Measurements from ENCODE around the gene C17orf75.
"Not testable (repeated sequence)": the region's sequence is repeated elsewhere in the genome, so short reads cannot be mapped to it uniquely, and the experiment has no call there.

C17orf75 gene

GRCh38 chr17:32341857-32342602, at the start of gene C17orf75:
C17orf75 (minus strand) TSS chr17:32342173; CDS start chr17:32342139, 34 bp downstream.
- peak; percentile 69 for DNase-seq (ENCODE audit: low read depth)

- no peak for DNase-seq (ENCODE audit: low read depth)
Measured at GRCh38 chr17:32388613-32389459, 46.9 kb upstream of the C17orf75 start.

- not testable (repeated sequence) for DNase-seq (ENCODE audit: low read depth)
Measured at GRCh38 chr17:32388128-32388527, 46.2 kb upstream of the C17orf75 start.

GRCh38 chr17:32386844-32387243, 44.9 kb upstream of the C17orf75 start:
- no peak for DNase-seq (ENCODE audit: low read depth)

- no peak for DNase-seq (ENCODE audit: low read depth)
Measured at GRCh38 chr17:32385971-32386370, 44.0 kb upstream of the C17orf75 start.

GRCh38 chr17:32385121-32385520, 43.1 kb upstream of the C17orf75 start:
- DNase-seq (ENCODE audit: low read depth): no peak

- no peak for DNase-seq (ENCODE audit: low read depth)
Measured at GRCh38 chr17:32383926-32384434, 42.0 kb upstream of the C17orf75 start.

- no peak for DNase-seq (ENCODE audit: low read depth)
Measured at GRCh38 chr17:32382526-32383223, 40.7 kb upstream of the C17orf75 start.

- DNase-seq (ENCODE audit: low read depth): no peak
Measured at GRCh38 chr17:32370426-32370825, 28.5 kb upstream of the C17orf75 start.

- no peak for DNase-seq (ENCODE audit: low read depth)
Measured at GRCh38 chr17:32361270-32361669, 19.3 kb upstream of the C17orf75 start.

GRCh38 chr17:32357615-32358014, 15.6 kb upstream of the C17orf75 start:
- DNase-seq (ENCODE audit: low read depth): no peak

- DNase-seq (ENCODE audit: low read depth): no peak
Measured at GRCh38 chr17:32356750-32357149, 14.8 kb upstream of the C17orf75 start.

- no peak for DNase-seq (ENCODE audit: low read depth)
Measured at GRCh38 chr17:32356378-32356743, 14.4 kb upstream of the C17orf75 start.

GRCh38 chr17:32355649-32356377, 13.8 kb upstream of the C17orf75 start:
- DNase-seq (ENCODE audit: low read depth): no peak

- DNase-seq (ENCODE audit: low read depth): not testable (repeated sequence)
Measured at GRCh38 chr17:32352734-32353133, 10.8 kb upstream of the C17orf75 start.

GRCh38 chr17:32350666-32351418, 8.9 kb upstream of the C17orf75 start:
- no peak for DNase-seq (ENCODE audit: low read depth)

- peak; percentile 88 for DNase-seq (ENCODE audit: low read depth)
Measured at GRCh38 chr17:32349854-32350665, 8.1 kb upstream of the C17orf75 start, which contains the start of gene ZNF207. ZNF207 (plus strand) TSS chr17:32350157; CDS start chr17:32350286, 129 bp downstream.

GRCh38 chr17:32349503-32349853, 7.5 kb upstream of the C17orf75 start:
- DNase-seq (ENCODE audit: low read depth): no peak

GRCh38 chr17:32348483-32348800, 6.5 kb upstream of the C17orf75 start:
- no peak for DNase-seq (ENCODE audit: low read depth)

- DNase-seq (ENCODE audit: low read depth): no peak
Measured at GRCh38 chr17:32345951-32346600, 4.1 kb upstream of the C17orf75 start.
